A673 (cell line): ENCODE data around the gene TUFM. TPM values are rescaled to one million over a fixed set of nuclear protein-coding genes. Genes with fewer than 3 reads are reported as not detected.
"Not testable (repeated sequence)": the region's sequence is repeated elsewhere in the genome, so short reads cannot be mapped to it uniquely, and the experiment has no call there.

ENCODE experiments used
- BruUV-seq: library from RNA; stranded (reverse); fragments of 400-500 nt; replicated peaks from 2 replicates; lab custom pipeline; 2021; lab: Mats Ljungman, UMichigan
- CTCF ChIA-PET: fragments of 300-600 bp; sonication (Branson Sonifier 250); formaldehyde crosslinking; loops from one replicate; lab custom pipeline; 2022; ENCODE audit warnings: antibody characterized with exemption; lab: Charles Lee
- POLR2A ChIA-PET: fragments of 300-600 bp; sonication (Branson Sonifier 250); formaldehyde crosslinking; loops from one replicate; lab custom pipeline; 2022; ENCODE audit warnings: antibody characterized with exemption; ENCODE audit not compliant: low non-redundant PET; lab: Charles Lee
- DNase-seq: peaks from one replicate; pipeline ENCODE4 v3.0.0-alpha.2; 2015; ENCODE audit warnings: low spot score
- H3K27ac ChIP-seq: fragments of 200-600 bp; sonication (generic); 2 replicates; pipeline ENCODE4 v1.5.1; 2016; ENCODE audit warnings: mixed run types, low read depth, mild to moderate bottlenecking, mixed read lengths, antibody characterized with exemption, low read length; ENCODE audit not compliant: poor library complexity, severe bottlenecking
- H3K27me3 ChIP-seq: fragments of 200-600 bp; sonication (generic); replicated peaks from 2 replicates; pipeline ENCODE4 v1.6.1; 2017; ENCODE audit warnings: mixed run types, low read depth, mild to moderate bottlenecking, mixed read lengths, antibody characterized with exemption, low read length; ENCODE audit not compliant: insufficient read depth, poor library complexity
- H3K36me3 ChIP-seq: fragments of 200-600 bp; sonication (generic); 2 replicates; pipeline ENCODE4 v1.6.1; 2016; ENCODE audit warnings: mixed run types, mild to moderate bottlenecking, mixed read lengths, antibody characterized with exemption, low read length; ENCODE audit not compliant: insufficient read depth, poor library complexity, severe bottlenecking
- H3K4me1 ChIP-seq: fragments of 200-600 bp; sonication (generic); 2 replicates; pipeline ENCODE4 v1.6.1; 2017; ENCODE audit warnings: mixed run types, mild to moderate bottlenecking, mixed read lengths, antibody characterized with exemption, low read length; ENCODE audit not compliant: insufficient read depth, poor library complexity, severe bottlenecking
- H3K4me3 ChIP-seq: fragments of 200-600 bp; sonication (generic); 2 replicates; pipeline ENCODE4 v1.5.1; 2016; ENCODE audit warnings: low read depth, mixed run types, mild to moderate bottlenecking, mixed read lengths, low read length; ENCODE audit not compliant: poor library complexity, severe bottlenecking
- H3K9me3 ChIP-seq: fragments of 200-600 bp; sonication (generic); 2 replicates; pipeline ENCODE4 v1.6.1; 2016; ENCODE audit warnings: mixed run types, low read depth, mild to moderate bottlenecking, mixed read lengths, antibody characterized with exemption, low read length; ENCODE audit not compliant: poor library complexity, severe bottlenecking
- EZH2 ChIP-seq: fragments of 200-600 bp; sonication (generic); IDR thresholded peaks from 2 replicates; pipeline ENCODE4 v1.6.1; 2017; ENCODE audit warnings: borderline replicate concordance, low read depth, mild to moderate bottlenecking, mixed read lengths, antibody characterized with exemption, low read length; ENCODE audit not compliant: poor library complexity, severe bottlenecking
- intact Hi-C: fragments of 100-400 bp; cut with micrococcal nuclease; formaldehyde crosslinking; loops from one replicate; pipeline ENCODE4 v1.10.0; 2022; ENCODE audit not compliant: unreplicated experiment
- total RNA-seq: library from RNA; stranded (reverse); gene quantifications from 2 replicates; pipeline ENCODE4 v1.2.3, GENCODE V29; 2021
- TF ChIP-seq, protein P1 (sequence below): fragments of 300-800, 200-600 bp; sonication (generic); conservative IDR thresholded peaks from 2 replicates; pipeline ENCODE4 v1.5.1; 2017; ENCODE audit warnings: low read depth, mild to moderate bottlenecking, antibody characterized with exemption, low read length, moderate library complexity, mixed read lengths

TUFM gene
- total RNA-seq, 1 experiment from 2014 or later: 228 TPM

DNA sequence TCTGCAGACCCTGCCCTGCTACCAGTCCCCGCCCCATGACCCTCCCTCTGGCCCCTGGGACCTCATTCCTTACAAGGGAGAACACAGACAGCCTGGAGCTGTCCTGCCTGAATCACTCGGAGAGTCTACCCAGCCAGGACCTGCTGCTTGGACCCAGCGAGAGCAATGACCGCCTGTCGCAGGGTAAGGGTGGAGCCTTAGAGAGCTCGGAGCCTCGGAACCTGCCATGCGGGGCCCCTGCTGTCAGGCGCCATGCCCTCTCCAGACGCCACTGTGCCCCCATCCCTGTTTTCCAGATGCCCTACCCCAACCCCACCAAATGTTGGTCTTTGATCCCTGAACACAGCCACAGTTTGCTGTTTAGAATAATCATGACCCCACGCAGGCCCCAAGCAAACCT is 23.1 kb upstream of the TUFM start:
- ChIA-PET POLR2A (no interaction called here), CTCF (no interaction called here)
- TF ChIP-seq EZH2: no peak
- TF ChIP-seq, protein P1, sequence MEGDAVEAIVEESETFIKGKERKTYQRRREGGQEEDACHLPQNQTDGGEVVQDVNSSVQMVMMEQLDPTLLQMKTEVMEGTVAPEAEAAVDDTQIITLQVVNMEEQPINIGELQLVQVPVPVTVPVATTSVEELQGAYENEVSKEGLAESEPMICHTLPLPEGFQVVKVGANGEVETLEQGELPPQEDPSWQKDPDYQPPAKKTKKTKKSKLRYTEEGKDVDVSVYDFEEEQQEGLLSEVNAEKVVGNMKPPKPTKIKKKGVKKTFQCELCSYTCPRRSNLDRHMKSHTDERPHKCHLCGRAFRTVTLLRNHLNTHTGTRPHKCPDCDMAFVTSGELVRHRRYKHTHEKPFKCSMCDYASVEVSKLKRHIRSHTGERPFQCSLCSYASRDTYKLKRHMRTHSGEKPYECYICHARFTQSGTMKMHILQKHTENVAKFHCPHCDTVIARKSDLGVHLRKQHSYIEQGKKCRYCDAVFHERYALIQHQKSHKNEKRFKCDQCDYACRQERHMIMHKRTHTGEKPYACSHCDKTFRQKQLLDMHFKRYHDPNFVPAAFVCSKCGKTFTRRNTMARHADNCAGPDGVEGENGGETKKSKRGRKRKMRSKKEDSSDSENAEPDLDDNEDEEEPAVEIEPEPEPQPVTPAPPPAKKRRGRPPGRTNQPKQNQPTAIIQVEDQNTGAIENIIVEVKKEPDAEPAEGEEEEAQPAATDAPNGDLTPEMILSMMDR: no peak
- H3K27me3 ChIP-seq: no peaks in the 10 kb centered on the region
- no TSS peak for BruUV-seq
- H3K27ac ChIP-seq: no peak overlapping the region
- intact Hi-C loops: no loop called here
- H3K36me3 ChIP-seq: peaks cover 37% of the 10 kb centered on the region
- no peak for DNase-seq
- no peak overlapping the region for H3K4me3 ChIP-seq
- no peaks in the 10 kb centered on the region for H3K9me3 ChIP-seq
- peaks cover 7% of the 10 kb centered on the region for H3K4me1 ChIP-seq

DNA sequence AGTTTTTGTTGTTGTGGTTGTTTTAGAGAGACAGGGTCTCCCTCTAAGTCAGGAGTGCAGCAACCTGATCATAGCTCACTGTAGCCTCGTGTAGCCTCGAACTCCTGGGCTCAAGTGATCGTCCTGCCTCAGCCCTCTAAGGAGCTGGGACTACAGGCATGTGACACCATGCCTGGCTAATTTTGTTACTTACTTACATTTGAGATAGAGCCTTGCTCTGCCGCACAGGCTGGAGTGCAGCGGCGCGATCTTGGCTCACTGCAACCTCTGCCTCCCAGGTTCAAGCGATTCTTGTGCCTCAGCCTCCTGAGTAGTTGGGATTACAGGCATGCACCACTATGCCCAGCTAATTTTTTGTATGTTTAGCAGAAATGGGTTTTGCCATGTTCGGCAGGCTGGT is 21.5 kb upstream of the TUFM start:
- H3K4me3 ChIP-seq, H3K27ac ChIP-seq, BruUV-seq, H3K4me1 ChIP-seq, H3K27me3 ChIP-seq, H3K9me3 ChIP-seq, POLR2A ChIA-PET, DNase-seq, intact Hi-C loops, CTCF ChIA-PET: not testable (repeated sequence)
- peaks cover 35% of the 10 kb centered on the region for H3K36me3 ChIP-seq

DNA sequence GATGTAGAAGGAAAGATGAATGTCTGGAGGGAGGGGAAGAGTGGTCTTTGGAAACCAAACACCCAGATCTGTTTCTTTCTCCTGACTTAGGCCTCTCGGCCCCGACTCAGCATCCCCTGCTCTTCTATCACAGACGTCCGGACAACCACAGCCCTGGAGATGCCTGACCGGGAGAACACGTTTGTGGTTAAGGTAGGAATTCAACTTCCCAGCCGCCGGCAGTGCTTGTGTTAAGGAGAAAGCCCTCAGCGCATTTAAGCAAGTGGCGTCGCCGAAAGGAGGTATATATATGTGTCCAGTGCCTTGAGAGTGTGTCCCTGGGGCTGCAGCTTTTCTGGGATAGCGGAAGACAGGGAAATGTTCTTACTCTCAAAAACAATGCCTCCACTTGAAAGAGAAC is 21.1 kb upstream of the TUFM start:
- ChIA-PET CTCF (interaction anchor here (0.6 kb wide), 1 partner anchor 106 kb away, joined by 3 read pairs; no protein-coding TSS in a partner anchor), POLR2A (no interaction called here)
- no peaks in the 10 kb centered on the region for H3K9me3 ChIP-seq
- intact Hi-C loops: no loop called here
- no peak overlapping the region for H3K4me3 ChIP-seq
- no peak for DNase-seq
- H3K27ac ChIP-seq: no peak overlapping the region
- BruUV-seq: no TSS peak
- H3K36me3 ChIP-seq: peaks cover 34% of the 10 kb centered on the region
- TF ChIP-seq, protein P1: no peak
- no peak for TF ChIP-seq EZH2
- H3K27me3 ChIP-seq: no peaks in the 10 kb centered on the region
- peaks cover 9% of the 10 kb centered on the region for H3K4me1 ChIP-seq

DNA sequence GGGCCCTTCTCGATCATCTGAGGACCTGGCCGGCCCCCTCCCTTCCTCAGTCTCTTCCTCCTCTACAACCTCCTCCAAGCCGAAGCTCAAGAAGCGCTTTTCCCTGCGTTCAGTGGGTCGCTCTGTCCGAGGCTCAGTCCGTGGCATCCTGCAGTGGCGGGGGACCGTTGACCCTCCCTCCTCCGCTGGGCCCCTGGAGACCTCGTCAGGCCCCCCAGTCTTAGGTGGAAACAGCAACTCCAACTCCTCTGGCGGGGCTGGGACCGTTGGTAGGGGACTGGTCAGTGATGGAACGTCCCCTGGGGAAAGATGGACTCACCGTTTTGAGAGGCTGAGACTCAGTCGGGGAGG is 20.3 kb upstream of the TUFM start:
- POLR2A ChIA-PET: no interaction called here
- intact Hi-C loops: no loop called here
- Histone ChIP-seq H3K36me3 (peaks cover 28% of the 10 kb centered on the region), H3K27me3 (no peaks in the 10 kb centered on the region), H3K4me1 (peaks cover 14% of the 10 kb centered on the region), H3K27ac (no peak overlapping the region), H3K4me3 (no peak overlapping the region), H3K9me3 (no peaks in the 10 kb centered on the region)
- CTCF ChIA-PET: interaction anchor here (0.6 kb wide), 1 partner anchor 107 kb away, joined by 3 read pairs; no protein-coding TSS in a partner anchor
- no TSS peak for BruUV-seq
- TF ChIP-seq, protein P1: no peak
- TF ChIP-seq EZH2: no peak
- DNase-seq: no peak
